DOHH2 (cell line): ENCODE measurements around the gene ZNF594.

Experiments
- EZH2phosphoT487 ChIP-seq: fragments of 200-600 bp; sonication (generic); IDR thresholded peaks from 2 replicates; pipeline ENCODE4 v1.6.1; 2017; ENCODE audit warnings: borderline replicate concordance, mild to moderate bottlenecking, antibody characterized with exemption, low read length, moderate library complexity, mixed read lengths
- TF ChIP-seq, protein P1 (sequence below): fragments of 200-600 bp; sonication (generic); IDR thresholded peaks from one replicate; pipeline ENCODE4 v1.5.1; 2014; ENCODE audit warnings: antibody characterized with exemption, mild to moderate bottlenecking, low read depth, low read length; ENCODE audit not compliant: poor library complexity, severe bottlenecking

- TF ChIP-seq, protein P1, sequence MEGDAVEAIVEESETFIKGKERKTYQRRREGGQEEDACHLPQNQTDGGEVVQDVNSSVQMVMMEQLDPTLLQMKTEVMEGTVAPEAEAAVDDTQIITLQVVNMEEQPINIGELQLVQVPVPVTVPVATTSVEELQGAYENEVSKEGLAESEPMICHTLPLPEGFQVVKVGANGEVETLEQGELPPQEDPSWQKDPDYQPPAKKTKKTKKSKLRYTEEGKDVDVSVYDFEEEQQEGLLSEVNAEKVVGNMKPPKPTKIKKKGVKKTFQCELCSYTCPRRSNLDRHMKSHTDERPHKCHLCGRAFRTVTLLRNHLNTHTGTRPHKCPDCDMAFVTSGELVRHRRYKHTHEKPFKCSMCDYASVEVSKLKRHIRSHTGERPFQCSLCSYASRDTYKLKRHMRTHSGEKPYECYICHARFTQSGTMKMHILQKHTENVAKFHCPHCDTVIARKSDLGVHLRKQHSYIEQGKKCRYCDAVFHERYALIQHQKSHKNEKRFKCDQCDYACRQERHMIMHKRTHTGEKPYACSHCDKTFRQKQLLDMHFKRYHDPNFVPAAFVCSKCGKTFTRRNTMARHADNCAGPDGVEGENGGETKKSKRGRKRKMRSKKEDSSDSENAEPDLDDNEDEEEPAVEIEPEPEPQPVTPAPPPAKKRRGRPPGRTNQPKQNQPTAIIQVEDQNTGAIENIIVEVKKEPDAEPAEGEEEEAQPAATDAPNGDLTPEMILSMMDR: no peak
- TF ChIP-seq EZH2phosphoT487: no peak
These were observed 8.3 kb downstream of the ZNF594 start for GRCh38 chr17:5183410-5183793.
